Activated T-cell treated with anti-CD3 and anti-CD28 coated beads, Interleukin-2, amount 50 U/mL, for 72 hours (primary cell): Measurements from ENCODE around the gene BAG5. TPM values are rescaled to one million over a fixed set of nuclear protein-coding genes. Genes with fewer than 3 reads are reported as not detected.
A peak's percentile ranks its signal among the peaks of the same experiment; 100 is the strongest.
"Not testable (repeated sequence)": the region's sequence is repeated elsewhere in the genome, so short reads cannot be mapped to it uniquely, and the experiment has no call there.

Experiments used
- ATAC-seq, 2 donors: fragments of 150-1000 bp; cut with Tn5 transposase; replicated peaks in 1 of 2; 2 replicates each; pipeline ENCODE4 v1.10.0; 2021; ENCODE audit warnings: moderate library complexity in 2 of 2, mild to moderate bottlenecking in 1 of 2
- DNase-seq, 2 donors: peaks; one replicate each; pipeline ENCODE4 v3.0.0; 2021 to 2022; ENCODE audit warnings: mixed read lengths in 1 of 2
- H3K27ac Mint-ChIP-seq: one replicate; pipeline ENCODE4 v1.8.0; 2022; ENCODE audit warnings: mild to moderate bottlenecking, moderate library complexity, mixed read lengths
- H3K27me3 Mint-ChIP-seq: one replicate; pipeline ENCODE4 v1.8.0; 2022; ENCODE audit warnings: low read depth, mixed read lengths
- H3K36me3 Mint-ChIP-seq, 2 donors: one replicate each; pipeline ENCODE4 v1.8.0; 2022; ENCODE audit warnings: mixed read lengths in 2 of 2, mild to moderate bottlenecking in 1 of 2; ENCODE audit not compliant: insufficient read depth in 2 of 2
- H3K4me1 Mint-ChIP-seq: one replicate; pipeline ENCODE4 v1.8.0; 2022; ENCODE audit warnings: low read depth, mixed read lengths
- H3K4me3 Mint-ChIP-seq, 2 donors: one replicate each; pipeline ENCODE4 v1.8.0; 2022; ENCODE audit warnings: mild to moderate bottlenecking in 2 of 2, mixed read lengths in 2 of 2, moderate library complexity in 2 of 2
- H3K9me3 Mint-ChIP-seq, 2 donors: one replicate each; pipeline ENCODE4 v1.8.0; 2022; ENCODE audit warnings: mixed read lengths in 2 of 2
- total RNA-seq, 2 donors: library from RNA; stranded (reverse); gene quantifications; one replicate each; pipeline ENCODE4 v1.2.3, GENCODE V29; 2022

Gene BAG5
- total RNA-seq, 2 donors from 2014 or later = 29.3 TPM

DNA sequence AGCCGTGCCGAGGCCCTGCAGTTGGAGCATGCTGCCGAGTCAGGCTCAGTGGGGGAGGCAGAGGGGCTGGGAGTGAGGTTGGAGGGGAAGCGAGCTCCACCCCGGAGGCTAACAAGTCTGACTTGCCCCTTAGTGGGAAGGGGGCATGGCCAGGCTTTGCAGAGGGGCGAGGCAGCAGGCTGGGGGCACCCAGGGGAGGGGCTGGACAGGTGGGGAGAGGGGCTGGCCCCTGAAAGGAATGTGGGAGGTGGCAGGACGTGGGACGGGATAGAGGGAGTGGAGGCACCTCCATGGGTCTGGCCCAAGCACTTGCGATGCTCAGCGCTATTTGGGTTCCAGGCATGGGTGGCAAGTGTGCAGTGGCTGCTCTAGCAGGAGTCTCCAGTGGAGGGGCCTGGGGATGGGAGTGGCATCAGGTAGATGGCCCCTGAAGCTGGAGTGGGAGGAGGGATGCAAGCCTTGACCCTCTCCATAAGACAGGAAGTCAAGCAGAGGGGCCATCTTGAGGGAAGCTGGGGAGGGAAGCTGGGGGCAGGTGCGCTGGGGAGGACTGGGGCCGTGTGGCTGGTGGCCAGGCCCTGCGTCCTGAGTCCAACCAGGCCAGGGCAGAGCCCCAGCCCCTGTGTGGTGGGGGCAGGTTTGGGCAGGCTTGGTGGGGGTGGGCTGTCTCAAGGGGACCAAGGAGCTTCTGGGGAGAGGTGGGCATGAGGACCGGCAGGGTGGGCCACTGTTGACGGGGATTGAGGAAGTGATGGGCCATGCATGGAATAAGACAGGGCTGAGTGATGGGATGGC is 30.8 kb downstream of the BAG5 start:
- Mint-ChIP-seq H3K4me1 (peaks cover 37% of the 10 kb centered on the region), H3K9me3 (no peaks in the 10 kb centered on the region), H3K4me3 (peak overlapping the region in 1 of 2 donors; percentile 20)

DNA sequence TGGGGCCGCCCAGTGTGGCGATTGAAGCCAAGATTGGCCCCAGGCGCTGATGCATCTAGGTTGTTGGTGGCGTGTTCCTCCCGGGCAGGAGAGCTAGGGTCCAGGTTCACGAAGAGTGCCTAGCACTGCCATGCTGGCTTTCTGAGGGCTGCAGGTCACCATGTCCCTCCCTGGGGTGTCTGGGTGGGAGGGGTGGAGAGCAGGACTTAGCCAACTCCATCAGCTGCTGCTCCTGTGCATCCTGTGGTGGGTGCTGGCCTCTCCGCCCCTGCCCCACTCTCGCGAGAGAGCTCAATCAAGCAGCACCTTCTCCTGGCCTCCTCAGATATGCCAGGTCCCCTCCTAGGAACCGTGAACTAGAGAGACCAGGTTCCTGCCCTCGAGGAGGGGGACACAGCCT is 31.6 kb downstream of the BAG5 start:
- ATAC-seq = no peak
- H3K9me3 Mint-ChIP-seq = no peaks in the 10 kb centered on the region
- no peak for DNase-seq
- no peak overlapping the region for H3K27ac Mint-ChIP-seq
- H3K4me3 Mint-ChIP-seq = peak overlapping the region; percentile 84 to 88
- H3K27me3 Mint-ChIP-seq = no peaks in the 10 kb centered on the region
- H3K4me1 Mint-ChIP-seq = peaks cover 37% of the 10 kb centered on the region
- H3K36me3 Mint-ChIP-seq = peaks cover 0 to 3% of the 10 kb centered on the region in 2 donors

More for the DNA sequence above, 30.8 kb downstream of the BAG5 start:
- no peak overlapping the region for H3K27ac Mint-ChIP-seq
- DNase-seq (no peak), ATAC-seq (no peak)
- H3K27me3 Mint-ChIP-seq = no peaks in the 10 kb centered on the region
- H3K36me3 Mint-ChIP-seq = peaks cover 0 to 3% of the 10 kb centered on the region in 2 donors

DNA sequence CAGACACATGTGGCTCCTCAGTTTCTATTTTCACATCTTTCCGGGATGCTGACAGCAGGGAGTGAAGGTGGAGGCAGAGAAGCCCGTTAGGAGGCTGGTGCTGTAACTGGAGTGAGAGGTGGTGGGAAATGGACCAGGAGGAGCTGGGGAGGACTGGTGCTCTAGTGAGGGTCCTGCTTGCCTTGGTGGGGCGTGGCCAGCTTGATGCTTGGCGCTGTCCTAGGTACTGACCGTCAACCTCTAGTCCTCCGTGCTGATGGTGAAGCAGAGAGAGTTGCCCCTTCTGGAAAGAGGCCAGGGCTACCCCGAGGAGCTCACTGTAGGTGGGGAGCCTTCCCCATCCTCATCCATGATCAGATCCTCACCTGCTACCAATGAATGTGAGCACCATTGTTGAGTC is 32.1 kb downstream of the BAG5 start:
- Mint-ChIP-seq H3K4me1 (peaks cover 37% of the 10 kb centered on the region), H3K27ac (no peak overlapping the region), H3K36me3 (peaks cover 0 to 3% of the 10 kb centered on the region in 2 donors), H3K9me3 (no peaks in the 10 kb centered on the region), H3K4me3 (peak overlapping the region; percentile 84 to 88), H3K27me3 (no peaks in the 10 kb centered on the region)
- DNase-seq (peak in 1 of 2 donors; percentile 42), ATAC-seq (no peak)

DNA sequence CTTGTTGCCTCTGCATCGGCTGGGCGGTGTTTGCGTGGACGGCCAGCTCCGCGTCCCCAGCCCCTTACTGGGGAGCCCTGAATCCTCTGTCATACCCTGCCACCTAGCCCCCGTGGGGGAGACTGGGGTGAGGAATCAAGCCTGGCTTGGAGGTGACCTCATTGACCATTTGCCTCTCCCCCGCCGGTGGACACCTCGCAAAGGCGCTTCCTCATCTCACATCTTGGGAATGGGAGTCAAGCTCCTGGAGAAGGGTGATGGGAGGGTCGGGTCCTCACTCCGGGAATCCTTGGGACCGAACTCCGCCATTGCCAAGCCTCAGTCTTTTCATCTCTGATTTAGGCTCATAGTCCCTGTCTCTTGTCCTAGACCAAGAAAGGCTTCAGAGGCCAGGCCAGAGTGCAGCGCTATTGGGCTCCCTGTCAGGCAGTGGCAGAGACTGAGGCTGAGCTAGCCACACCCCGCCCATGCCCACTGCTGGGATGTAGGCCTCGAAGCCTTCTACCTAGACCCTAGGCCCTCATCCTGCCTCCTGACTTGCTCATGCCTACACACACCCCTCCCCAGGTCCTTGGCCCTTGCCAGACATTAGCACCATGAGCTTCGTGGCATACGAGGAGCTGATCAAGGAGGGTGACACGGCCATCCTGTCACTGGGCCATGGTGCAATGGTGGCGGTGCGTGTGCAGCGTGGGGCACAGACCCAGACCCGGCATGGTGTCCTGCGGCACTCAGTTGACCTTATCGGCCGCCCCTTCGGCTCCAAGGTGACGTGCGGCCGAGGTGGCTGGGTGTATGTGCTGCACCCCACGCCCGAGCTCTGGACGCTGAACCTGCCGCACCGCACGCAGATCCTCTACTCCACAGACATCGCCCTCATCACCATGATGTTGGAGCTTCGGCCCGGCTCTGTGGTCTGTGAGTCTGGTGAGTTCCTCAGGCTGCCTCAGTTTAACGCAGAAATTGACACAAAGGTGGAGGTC is 32.8 kb downstream of the BAG5 start:
- Mint-ChIP-seq H3K9me3 (no peaks in the 10 kb centered on the region), H3K27ac (peak overlapping the region; percentile 93), H3K4me3 (peak overlapping the region; percentile 84 to 88), H3K27me3 (no peaks in the 10 kb centered on the region), H3K4me1 (peaks cover 37% of the 10 kb centered on the region), H3K36me3 (peaks cover 0 to 3% of the 10 kb centered on the region in 2 donors)
- DNase-seq = no peak
- ATAC-seq = no peak

DNA sequence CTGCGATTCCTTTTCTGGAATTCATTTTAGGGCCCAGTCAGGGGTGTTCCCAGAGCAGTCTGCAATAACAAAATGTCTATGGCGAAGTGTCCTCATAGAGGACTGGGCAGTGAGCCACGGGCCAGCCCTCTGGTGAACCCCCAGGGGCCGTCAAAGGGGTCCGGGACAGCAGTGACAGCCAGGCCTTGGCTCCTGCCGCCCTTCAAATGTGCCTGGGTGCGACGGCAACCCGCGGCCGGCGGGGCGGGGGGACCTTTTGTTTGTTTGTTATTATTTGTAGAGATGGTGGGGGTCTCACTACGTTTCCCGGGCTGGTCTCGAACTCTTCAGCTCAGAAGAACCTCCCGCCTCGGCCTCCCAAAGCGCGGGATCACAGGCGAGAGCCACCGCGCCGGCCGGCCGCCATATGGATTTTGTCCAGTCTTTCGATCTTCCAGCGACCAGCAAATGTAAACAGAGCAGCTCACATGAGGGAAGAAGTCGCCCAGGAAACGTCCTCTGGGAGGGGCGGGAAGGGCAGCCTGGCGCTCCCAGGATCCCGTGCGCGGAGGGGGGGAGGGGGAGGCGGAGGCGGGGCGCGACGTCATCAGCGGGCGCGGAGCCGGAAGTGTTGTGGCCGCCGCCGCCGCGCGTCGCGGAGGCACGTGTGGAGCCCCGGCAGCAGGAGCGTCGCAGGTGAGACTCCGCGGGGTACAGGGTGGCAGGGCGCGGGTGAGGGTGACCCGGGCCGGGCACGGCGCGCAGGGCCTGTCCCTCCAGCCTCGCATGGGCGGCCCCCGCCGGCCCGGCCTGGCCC is 33.7 kb downstream of the BAG5 start, which contains the start of gene TRMT61A:
Gene TRMT61A, plus strand, starts transcription at position 610 of the 796 bp plus-strand sequence. CDS start 783 bp downstream, outside the sequence.
- Mint-ChIP-seq H3K4me1 (peaks cover 37% of the 10 kb centered on the region), H3K4me3 (peak within 1 kb of the TSS; percentile 84 to 88), H3K27me3 (no peaks in the 10 kb centered on the region), H3K27ac (peak within 1 kb of the TSS; percentile 93), H3K9me3 (no peaks in the 10 kb centered on the region), H3K36me3 (peaks cover under 1 to 3% of the 10 kb centered on the region in 2 donors)
- DNase-seq (peak; percentile 76 to 78), ATAC-seq (peak; percentile 83 to 85)

DNA sequence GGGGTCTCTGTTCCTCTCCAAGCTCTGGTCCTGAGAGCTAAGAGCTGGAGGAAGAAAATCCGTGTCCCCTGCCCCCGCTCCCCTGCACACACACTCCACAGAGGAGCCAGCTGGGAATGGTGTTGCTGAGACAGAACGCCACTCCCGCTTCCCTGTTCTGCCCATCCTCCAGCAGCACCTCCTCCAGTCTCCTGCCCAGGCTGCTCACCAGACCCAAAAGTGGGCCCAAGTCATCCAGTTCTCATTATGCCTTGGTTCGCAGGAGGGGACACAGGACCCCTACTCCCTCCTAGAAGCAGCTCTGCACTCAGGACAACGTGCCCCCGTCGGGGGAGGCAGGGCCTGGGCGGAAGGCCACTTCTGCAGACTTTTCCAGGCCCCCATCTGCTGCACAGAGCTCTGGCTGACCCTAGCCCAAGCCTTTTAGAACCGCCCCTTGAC is 34.3 kb downstream of the BAG5 start:
- ATAC-seq (no peak), DNase-seq (no peak)
- H3K4me1 Mint-ChIP-seq = peaks cover 37% of the 10 kb centered on the region
- no peaks in the 10 kb centered on the region for H3K9me3 Mint-ChIP-seq
- peak overlapping the region; percentile 84 to 88 for H3K4me3 Mint-ChIP-seq
- H3K27ac Mint-ChIP-seq = peak overlapping the region; percentile 67
- no peaks in the 10 kb centered on the region for H3K27me3 Mint-ChIP-seq
- peaks cover 1 to 3% of the 10 kb centered on the region in 2 donors for H3K36me3 Mint-ChIP-seq

DNA sequence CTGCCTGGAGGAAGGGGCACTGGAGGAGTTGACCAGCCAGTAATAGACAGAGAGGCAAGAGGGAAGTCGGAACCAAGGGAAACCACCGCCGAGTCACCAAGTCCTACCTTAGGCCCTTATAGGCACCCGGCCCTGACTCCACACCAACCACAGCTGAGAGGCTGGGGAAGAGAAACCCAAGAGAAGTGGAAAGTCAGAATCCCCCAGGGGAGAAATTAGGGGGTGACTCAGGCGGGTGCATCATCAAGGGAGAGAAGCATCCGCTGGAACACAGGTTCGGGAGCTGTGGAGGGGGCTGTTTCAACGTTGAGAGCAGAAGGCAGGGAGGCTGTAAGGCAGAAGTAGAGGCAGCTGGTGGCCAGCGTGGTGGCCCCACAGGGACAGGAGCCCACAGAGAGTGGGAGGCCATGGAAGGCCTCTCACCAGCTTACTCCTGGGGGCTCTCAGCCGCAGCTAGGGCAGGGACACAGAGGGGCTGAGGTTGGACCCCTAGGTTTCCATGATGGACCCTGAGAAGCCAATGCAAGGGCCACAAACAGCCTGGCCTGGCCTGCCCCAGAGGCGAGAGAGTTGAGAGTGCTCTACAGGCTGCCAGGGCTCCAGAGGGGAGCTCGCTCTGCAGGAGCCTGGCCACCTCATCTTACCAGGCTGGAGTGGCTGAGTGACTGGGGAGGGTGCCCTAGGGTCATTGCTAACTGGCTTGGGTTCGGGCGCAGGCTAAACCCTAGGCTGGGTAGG is 34.9 kb downstream of the BAG5 start:
- peaks cover 37% of the 10 kb centered on the region for H3K4me1 Mint-ChIP-seq
- peaks cover 1 to 3% of the 10 kb centered on the region in 2 donors for H3K36me3 Mint-ChIP-seq
- ATAC-seq = peak; percentile 46 to 50
- no peaks in the 10 kb centered on the region for H3K27me3 Mint-ChIP-seq
- H3K4me3 Mint-ChIP-seq = peak overlapping the region; percentile 84 to 88
- peak; percentile 35 to 55 for DNase-seq
- no peaks in the 10 kb centered on the region for H3K9me3 Mint-ChIP-seq
- H3K27ac Mint-ChIP-seq = peak overlapping the region; percentile 82

DNA sequence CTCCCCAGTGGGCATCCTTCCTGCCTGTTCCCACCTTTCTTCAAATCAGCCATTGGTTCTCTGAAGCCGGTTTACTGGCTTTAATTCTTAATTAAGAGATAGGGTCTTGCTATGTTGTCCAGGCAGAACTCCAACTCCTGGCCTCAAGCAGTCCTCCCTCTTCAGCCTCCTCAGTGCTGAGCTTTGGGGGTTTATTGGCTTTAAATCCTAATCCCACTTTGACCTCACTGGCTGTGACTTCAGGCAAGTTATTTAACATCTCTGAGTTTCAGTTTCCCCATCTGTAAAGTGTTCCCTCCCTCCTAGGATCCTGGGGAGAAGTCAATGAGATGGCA is 35.6 kb downstream of the BAG5 start:
- peaks cover 1 to 3% of the 10 kb centered on the region in 2 donors for H3K36me3 Mint-ChIP-seq
- no peak for DNase-seq
- H3K27ac Mint-ChIP-seq = no peak overlapping the region
- peak overlapping the region in 1 of 2 donors; percentile 88 for H3K4me3 Mint-ChIP-seq
- ATAC-seq = no peak
- H3K9me3 Mint-ChIP-seq = no peaks in the 10 kb centered on the region
- H3K4me1 Mint-ChIP-seq = peaks cover 37% of the 10 kb centered on the region
- H3K27me3 Mint-ChIP-seq = no peaks in the 10 kb centered on the region

DNA sequence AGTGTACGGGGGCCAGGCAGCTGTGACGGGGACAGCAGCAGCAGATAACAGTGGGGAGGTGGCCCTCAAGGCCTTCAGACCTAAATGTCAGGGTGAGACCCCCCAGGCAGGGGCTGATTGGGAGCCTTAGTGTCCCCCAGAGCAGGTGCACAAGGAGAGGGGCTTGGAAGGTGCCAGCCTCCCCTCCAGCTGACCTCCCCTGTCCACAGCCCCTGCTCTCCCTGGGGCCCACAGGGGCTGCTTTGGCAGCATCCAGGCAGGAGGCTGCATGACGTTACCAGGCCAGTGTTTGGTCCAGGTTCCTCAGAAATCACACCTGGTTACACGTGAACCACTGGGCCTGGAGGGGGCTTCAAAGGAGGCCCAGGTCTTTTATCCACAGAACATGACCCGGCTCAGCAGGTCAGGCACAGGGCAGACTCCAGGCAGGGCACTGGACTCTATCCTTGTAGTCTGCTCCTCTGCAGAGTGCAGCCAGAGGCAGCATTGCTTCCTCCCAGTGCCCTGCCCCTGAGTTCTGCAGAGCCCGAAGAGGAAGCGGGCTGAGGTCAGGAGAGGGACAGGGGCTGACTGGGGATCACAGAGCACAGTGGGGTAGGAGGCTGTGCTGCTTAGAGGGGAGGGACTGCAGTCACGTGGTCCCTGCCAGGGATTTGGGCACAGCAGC is 36.1 kb downstream of the BAG5 start:
- no peak for ATAC-seq

DNA sequence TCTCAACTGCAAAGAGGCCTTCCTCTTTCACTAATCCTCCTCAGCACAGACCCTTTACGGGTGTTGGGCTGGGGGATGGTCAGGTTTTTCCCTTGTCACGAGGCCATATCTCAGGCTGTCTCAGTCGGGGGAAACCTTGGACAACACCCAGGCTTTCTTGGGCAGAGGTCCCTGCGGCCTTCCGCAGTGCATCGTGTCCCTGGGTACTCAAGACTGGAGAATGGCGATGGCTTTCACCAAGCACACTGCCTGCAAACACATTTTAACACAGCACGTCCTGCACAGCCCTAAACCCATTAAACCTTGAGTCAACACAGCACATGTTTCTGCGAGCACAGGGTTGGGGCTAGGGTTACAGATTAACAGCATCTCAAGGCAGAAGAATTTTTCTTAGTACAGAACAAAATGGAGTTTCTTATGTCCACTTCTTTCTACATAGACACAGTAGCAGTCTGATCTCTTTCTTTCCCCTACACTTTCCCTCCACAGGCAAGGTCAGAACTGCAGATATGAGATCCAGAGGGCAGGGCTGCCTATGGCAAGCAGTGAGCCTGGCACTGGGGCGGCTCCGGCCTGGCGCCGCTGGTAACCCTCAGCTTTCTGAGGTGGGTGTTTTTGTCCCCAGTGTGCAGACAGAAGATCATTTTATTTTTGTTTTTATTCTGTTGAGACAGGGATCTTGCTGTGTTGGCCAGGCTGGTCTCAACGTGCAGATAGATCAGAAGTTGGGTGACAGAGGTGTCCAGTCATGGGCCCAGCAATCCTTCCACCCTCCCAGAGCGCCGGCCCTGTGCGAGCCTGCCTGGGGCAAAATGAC is 36.8 kb downstream of the BAG5 start:
- H3K27ac Mint-ChIP-seq, H3K36me3 Mint-ChIP-seq, ATAC-seq, H3K27me3 Mint-ChIP-seq, DNase-seq, H3K9me3 Mint-ChIP-seq, H3K4me3 Mint-ChIP-seq: not testable (repeated sequence)
- peaks cover 28% of the 10 kb centered on the region for H3K4me1 Mint-ChIP-seq

More for the DNA sequence above, 36.1 kb downstream of the BAG5 start:
- DNase-seq = no peak
- Mint-ChIP-seq H3K9me3 (no peaks in the 10 kb centered on the region), H3K27ac (no peak overlapping the region), H3K4me3 (no peak overlapping the region), H3K36me3 (peaks cover 1 to 3% of the 10 kb centered on the region in 2 donors), H3K4me1 (peaks cover 35% of the 10 kb centered on the region), H3K27me3 (no peaks in the 10 kb centered on the region)
